HL-60 (cell line): ENCODE results near the gene FARP2.

Experiments used
- DNase-seq, 2 experiments: peaks; one replicate each; pipeline ENCODE4 v3.0.0-alpha.2; 2010 to 2020; ENCODE audit warnings: low read depth in 1 of 2, low spot score in 1 of 2
- H3K27ac ChIP-seq: fragments of 250-450 bp; sonication (Bioruptor Pico); replicated peaks from 2 replicates; pipeline ENCODE4 v1.5.1; 2020; ENCODE audit warnings: mild to moderate bottlenecking, moderate library complexity
- H3K27me3 ChIP-seq: fragments of 250-450 bp; sonication (Bioruptor Pico); 2 replicates; pipeline ENCODE4 v1.5.1; 2021; ENCODE audit warnings: mild to moderate bottlenecking, moderate library complexity; ENCODE audit not compliant: insufficient read depth, poor library complexity, severe bottlenecking
- H3K4me3 ChIP-seq: replicated peaks from 2 replicates; pipeline ENCODE4 v1.5.1; 2011; ENCODE audit warnings: mild to moderate bottlenecking, control low read depth, low read length; ENCODE audit not compliant: insufficient read depth
- CTCF ChIP-seq: IDR thresholded peaks from one replicate; pipeline ENCODE4 v1.5.1; 2011; ENCODE audit warnings: low read length, control low read depth, inconsistent platforms; ENCODE audit not compliant: insufficient read depth
- GABPA ChIP-seq: IDR thresholded peaks from 2 replicates; pipeline ENCODE4 v1.6.1; 2012; ENCODE audit warnings: low read depth
- POLR2AphosphoS5 ChIP-seq: IDR thresholded peaks from 2 replicates; pipeline ENCODE4 v1.6.1; 2012; ENCODE audit warnings: low read depth
- SPI1 ChIP-seq: IDR thresholded peaks from 2 replicates; pipeline ENCODE4 v1.6.1; 2012; ENCODE audit warnings: low read depth, mild to moderate bottlenecking, borderline replicate concordance
- TF ChIP-seq, protein P1 (sequence below): IDR thresholded peaks from 2 replicates; pipeline ENCODE4 v1.6.1; 2012; ENCODE audit warnings: low read depth; ENCODE audit not compliant: insufficient replicate concordance

The FARP2 gene

DNA sequence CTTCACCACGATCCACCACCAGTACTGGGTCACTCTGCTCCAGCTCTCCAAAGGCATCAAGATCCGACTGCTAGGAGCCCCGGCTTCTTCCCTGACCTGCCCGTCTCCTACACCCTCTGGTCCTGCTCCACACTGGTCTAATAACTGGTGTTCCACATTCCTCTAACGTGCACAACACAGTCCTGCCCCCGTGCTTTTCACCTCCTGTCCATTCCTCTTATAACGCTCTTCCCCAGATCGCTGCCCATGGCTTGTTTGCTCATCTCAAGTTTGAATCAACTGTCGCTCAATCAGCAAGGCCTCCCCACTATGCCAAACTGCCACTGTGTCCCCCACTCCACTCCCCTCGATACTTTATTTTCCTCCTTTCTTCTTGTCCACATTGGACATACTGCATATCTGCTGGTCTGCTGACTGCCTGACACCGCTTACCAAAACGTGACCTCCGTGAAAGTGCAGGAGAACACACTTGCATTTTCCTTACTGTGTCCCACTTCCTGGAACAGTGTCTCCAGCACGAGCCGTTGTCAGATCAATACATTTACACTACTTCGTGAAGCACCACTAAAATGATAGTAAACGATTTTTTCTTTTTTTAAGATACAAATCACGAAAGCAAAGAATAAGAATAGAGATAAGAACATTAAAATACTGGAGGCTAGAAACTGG, 47.1 kb upstream of the FARP2 start:
- TF ChIP-seq CTCF: no peak
- no peak for TF ChIP-seq SPI1
- TF ChIP-seq, protein P1, sequence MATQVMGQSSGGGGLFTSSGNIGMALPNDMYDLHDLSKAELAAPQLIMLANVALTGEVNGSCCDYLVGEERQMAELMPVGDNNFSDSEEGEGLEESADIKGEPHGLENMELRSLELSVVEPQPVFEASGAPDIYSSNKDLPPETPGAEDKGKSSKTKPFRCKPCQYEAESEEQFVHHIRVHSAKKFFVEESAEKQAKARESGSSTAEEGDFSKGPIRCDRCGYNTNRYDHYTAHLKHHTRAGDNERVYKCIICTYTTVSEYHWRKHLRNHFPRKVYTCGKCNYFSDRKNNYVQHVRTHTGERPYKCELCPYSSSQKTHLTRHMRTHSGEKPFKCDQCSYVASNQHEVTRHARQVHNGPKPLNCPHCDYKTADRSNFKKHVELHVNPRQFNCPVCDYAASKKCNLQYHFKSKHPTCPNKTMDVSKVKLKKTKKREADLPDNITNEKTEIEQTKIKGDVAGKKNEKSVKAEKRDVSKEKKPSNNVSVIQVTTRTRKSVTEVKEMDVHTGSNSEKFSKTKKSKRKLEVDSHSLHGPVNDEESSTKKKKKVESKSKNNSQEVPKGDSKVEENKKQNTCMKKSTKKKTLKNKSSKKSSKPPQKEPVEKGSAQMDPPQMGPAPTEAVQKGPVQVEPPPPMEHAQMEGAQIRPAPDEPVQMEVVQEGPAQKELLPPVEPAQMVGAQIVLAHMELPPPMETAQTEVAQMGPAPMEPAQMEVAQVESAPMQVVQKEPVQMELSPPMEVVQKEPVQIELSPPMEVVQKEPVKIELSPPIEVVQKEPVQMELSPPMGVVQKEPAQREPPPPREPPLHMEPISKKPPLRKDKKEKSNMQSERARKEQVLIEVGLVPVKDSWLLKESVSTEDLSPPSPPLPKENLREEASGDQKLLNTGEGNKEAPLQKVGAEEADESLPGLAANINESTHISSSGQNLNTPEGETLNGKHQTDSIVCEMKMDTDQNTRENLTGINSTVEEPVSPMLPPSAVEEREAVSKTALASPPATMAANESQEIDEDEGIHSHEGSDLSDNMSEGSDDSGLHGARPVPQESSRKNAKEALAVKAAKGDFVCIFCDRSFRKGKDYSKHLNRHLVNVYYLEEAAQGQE: no peak
- no peak for TF ChIP-seq GABPA
- TF ChIP-seq POLR2AphosphoS5: no peak
- Histone ChIP-seq H3K4me3 (no peak overlapping the region), H3K27ac (peak overlapping the region; percentile 38)

GRCh38 chr2:241309684-241310117, 46.4 kb upstream of the FARP2 start:
- DNase-seq: peak in 1 of 2 experiments; percentile 87
- TF ChIP-seq SPI1: peak; percentile 54; the same call in 1 of the 2 replicates
- no peak for TF ChIP-seq CTCF
- TF ChIP-seq POLR2AphosphoS5: peak; percentile 55
- TF ChIP-seq GABPA: no peak
- TF ChIP-seq, protein P1: no peak
- no peaks in the 10 kb centered on the region for H3K27me3 ChIP-seq
- H3K27ac ChIP-seq: peak overlapping the region; percentile 38
- no peak overlapping the region for H3K4me3 ChIP-seq

More for the DNA sequence above, 47.1 kb upstream of the FARP2 start:
- H3K27me3 ChIP-seq: no peaks in the 10 kb centered on the region
- no peak for DNase-seq

GRCh38 chr2:241310917-241311566, 45.0 kb upstream of the FARP2 start:
- no peaks in the 10 kb centered on the region for H3K27me3 ChIP-seq
- no peak overlapping the region for H3K27ac ChIP-seq
- TF ChIP-seq CTCF (no peak), POLR2AphosphoS5 (no peak), SPI1 (no peak)
- TF ChIP-seq, protein P1: no peak
- no peak overlapping the region for H3K4me3 ChIP-seq
- no peak for DNase-seq
